Hematopoietic multipotent progenitor cell (in vitro differentiated cells): Measurements from ENCODE around the gene DSC1. TPM values are rescaled to one million over a fixed set of nuclear protein-coding genes. Genes with fewer than 3 reads are reported as not detected.
"Not testable (repeated sequence)": the region's sequence is repeated elsewhere in the genome, so short reads cannot be mapped to it uniquely, and the experiment has no call there.

ENCODE experiments used
- DNase-seq, 3 donors: peaks; one replicate each; pipeline ENCODE4 v3.0.0-alpha.2; 2011 to 2015; ENCODE audit warnings: low read depth in 2 of 3, low spot score in 2 of 3
- total RNA-seq: library from RNA; depleted of rRNA; stranded (reverse); fragments of >200 nt; gene quantifications from one replicate; pipeline ENCODE4 v1.2.3, GENCODE V29; 2012

Gene DSC1
- not detected for total RNA-seq

GRCh38 chr18:31162825-31163435, at the start of gene DSC1:
DSC1 (minus strand) TSS chr18:31162856; CDS start chr18:31162594, 262 bp downstream.
- DNase-seq: no peak

- DNase-seq: no peak
Measured at GRCh38 chr18:31211047-31211446, 48.4 kb upstream of the DSC1 start.

- no peak for DNase-seq
Measured at GRCh38 chr18:31209041-31209440, 46.4 kb upstream of the DSC1 start.

- no peak for DNase-seq
Measured at GRCh38 chr18:31207391-31207790, 44.7 kb upstream of the DSC1 start.

GRCh38 chr18:31206787-31207381, 44.2 kb upstream of the DSC1 start:
- DNase-seq: peak in 2 of 3 donors; percentile 60 to 69

- no peak for DNase-seq
Measured at GRCh38 chr18:31206071-31206470, 43.4 kb upstream of the DSC1 start.

GRCh38 chr18:31205273-31205672, 42.6 kb upstream of the DSC1 start:
- DNase-seq: no peak

DNA sequence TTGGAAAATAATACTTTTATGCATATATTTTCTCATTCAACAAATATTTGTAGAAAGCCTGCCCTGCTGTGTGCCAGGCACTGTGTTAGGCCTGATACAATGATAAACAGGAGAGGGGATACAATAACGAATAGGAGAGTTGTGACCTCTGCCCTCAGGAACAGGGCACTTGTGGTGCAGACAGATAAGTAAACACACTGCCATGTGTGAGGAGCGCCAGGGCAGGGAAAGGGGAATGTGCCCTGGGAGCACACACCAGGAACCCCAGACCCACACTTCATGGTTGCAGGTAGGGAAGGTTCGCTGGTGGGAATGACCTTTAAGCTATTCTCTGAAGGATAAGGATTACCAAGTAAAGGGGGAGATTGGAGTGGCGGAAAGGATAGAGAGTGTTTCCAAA, 42.2 kb upstream of the DSC1 start:
- no peak for DNase-seq

- no peak for DNase-seq
Measured at GRCh38 chr18:31204166-31204565, 41.5 kb upstream of the DSC1 start.

GRCh38 chr18:31203794-31204148, 41.1 kb upstream of the DSC1 start:
- DNase-seq: no peak

- peak in 2 of 3 donors; percentile 14 to 41 for DNase-seq
Measured at GRCh38 chr18:31203096-31203793, 40.6 kb upstream of the DSC1 start.

DNA sequence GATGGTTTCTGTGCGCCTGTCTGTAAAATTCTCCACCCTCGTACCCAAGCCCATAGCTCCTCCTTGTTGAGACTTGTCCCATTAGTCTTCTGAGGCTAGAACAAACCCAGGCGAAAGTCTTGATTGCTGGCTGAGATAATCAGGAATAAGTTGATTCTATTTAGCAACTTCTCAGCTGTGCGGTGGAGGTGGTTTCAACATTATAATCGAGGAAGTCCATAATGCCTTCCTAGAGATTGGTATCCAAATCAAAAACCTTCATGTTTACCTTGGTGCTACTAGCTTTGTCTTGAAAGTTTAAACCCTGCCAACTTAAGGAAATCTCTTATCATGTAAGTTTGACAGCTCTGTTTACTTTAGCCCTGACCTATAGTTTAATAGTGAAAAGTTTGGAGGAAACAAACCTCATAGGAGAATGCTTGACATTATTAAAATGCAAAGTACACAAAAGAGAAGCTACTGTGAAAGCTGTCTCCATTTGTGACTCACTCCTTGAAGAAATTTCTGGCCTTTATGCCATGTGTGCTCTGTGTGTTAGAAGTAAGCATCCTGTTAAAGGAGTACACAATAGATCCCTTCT, 36.6 kb upstream of the DSC1 start:
- no peak for DNase-seq

DNA sequence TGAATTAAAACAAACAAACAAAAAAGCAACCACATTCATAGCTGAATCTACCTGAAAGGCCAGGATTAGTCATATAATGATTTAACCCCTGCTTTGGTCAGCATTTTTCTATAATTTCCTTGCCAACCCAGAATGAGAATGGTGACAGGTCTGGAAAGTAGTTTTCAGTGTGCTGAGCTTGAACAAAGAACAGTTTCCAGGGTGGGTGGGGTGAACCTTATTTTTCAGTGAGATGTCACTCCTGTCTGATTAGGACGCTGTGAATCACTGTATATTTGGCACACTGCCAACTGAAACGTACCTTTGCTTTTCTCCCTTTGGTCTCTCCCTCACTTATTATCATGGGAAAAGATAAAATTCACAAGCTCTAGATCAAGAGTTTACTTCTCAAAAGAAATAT, 35.0 kb upstream of the DSC1 start:
- DNase-seq: no peak

- DNase-seq: no peak
Measured at GRCh38 chr18:31195063-31195462, 32.4 kb upstream of the DSC1 start.

GRCh38 chr18:31192086-31192776, 29.6 kb upstream of the DSC1 start:
- DNase-seq: no peak

GRCh38 chr18:31190919-31191318, 28.3 kb upstream of the DSC1 start:
- no peak for DNase-seq

GRCh38 chr18:31189757-31190156, 27.1 kb upstream of the DSC1 start:
- DNase-seq: no peak

- no peak for DNase-seq
Measured at GRCh38 chr18:31185186-31185950, 22.7 kb upstream of the DSC1 start.

DNA sequence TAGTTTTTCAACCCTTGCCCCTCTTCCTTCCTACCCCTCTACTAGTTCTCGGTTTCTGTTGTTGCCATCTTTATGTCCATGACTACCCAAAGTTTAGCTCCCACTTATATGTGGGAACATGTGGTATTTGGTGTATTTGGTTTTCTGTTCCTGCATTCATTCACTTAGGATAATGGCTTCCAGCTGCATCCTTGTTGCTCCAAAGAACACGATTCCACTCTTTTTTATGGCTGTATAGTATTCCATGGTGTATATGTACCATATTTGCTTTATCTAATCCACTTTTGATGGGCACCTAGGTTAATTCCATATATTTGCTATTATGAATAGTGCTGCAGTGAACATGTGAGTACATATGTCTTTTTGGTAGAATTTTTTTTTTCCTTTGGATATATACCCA, 20.6 kb upstream of the DSC1 start:
- DNase-seq: no peak

- not testable (repeated sequence) for DNase-seq
Measured at GRCh38 chr18:31177369-31177768, 14.7 kb upstream of the DSC1 start.

GRCh38 chr18:31176531-31176930, 13.9 kb upstream of the DSC1 start:
- DNase-seq: no peak
